ENCODE data around the gene CLMP. TPM values are rescaled to one million over a fixed set of nuclear protein-coding genes. Genes with fewer than 3 reads are reported as not detected.

Gene CLMP
- polyA plus RNA-seq, 3 donors, result 29.1 to 34.4 (median 29.7) TPM

GRCh38 chr11:123180574-123180973 lies 14.5 kb downstream of the CLMP start:
- DNase-seq (ENCODE audit: extremely low read depth in 1 of 11, low read depth in 9 of 11, low spot score in 4 of 11), result no peak

- no peak for DNase-seq (ENCODE audit: extremely low read depth in 1 of 11, low read depth in 9 of 11, low spot score in 4 of 11)
These were observed 14.9 kb downstream of the CLMP start for GRCh38 chr11:123180166-123180565.

GRCh38 chr11:123179586-123179985 lies 15.5 kb downstream of the CLMP start:
- DNase-seq (ENCODE audit: extremely low read depth in 1 of 11, low read depth in 9 of 11, low spot score in 4 of 11), result no peak

- no peak for DNase-seq (ENCODE audit: extremely low read depth in 1 of 11, low read depth in 9 of 11, low spot score in 4 of 11)
These were observed 16.9 kb downstream of the CLMP start for GRCh38 chr11:123178186-123178585.

GRCh38 chr11:123176785-123177184 lies 18.3 kb downstream of the CLMP start:
- DNase-seq (ENCODE audit: extremely low read depth in 1 of 11, low read depth in 9 of 11, low spot score in 4 of 11), result no peak

- DNase-seq (ENCODE audit: extremely low read depth in 1 of 11, low read depth in 9 of 11, low spot score in 4 of 11), result peak in 2 of 11 donors; percentile 40 to 75
These were observed 20.6 kb downstream of the CLMP start for GRCh38 chr11:123174196-123175183.

GRCh38 chr11:123173856-123174186 lies 21.2 kb downstream of the CLMP start:
- no peak for DNase-seq (ENCODE audit: extremely low read depth in 1 of 11, low read depth in 9 of 11, low spot score in 4 of 11)

- DNase-seq (ENCODE audit: extremely low read depth in 1 of 11, low read depth in 9 of 11, low spot score in 4 of 11), result no peak
These were observed 21.8 kb downstream of the CLMP start for GRCh38 chr11:123173040-123173855.

GRCh38 chr11:123170929-123171328 lies 24.1 kb downstream of the CLMP start:
- no peak for DNase-seq (ENCODE audit: extremely low read depth in 1 of 11, low read depth in 9 of 11, low spot score in 4 of 11)

- DNase-seq (ENCODE audit: extremely low read depth in 1 of 11, low read depth in 9 of 11, low spot score in 4 of 11), result no peak
These were observed 25.2 kb downstream of the CLMP start for GRCh38 chr11:123169821-123170220.

GRCh38 chr11:123168955-123169484 lies 26.0 kb downstream of the CLMP start:
- no peak for DNase-seq (ENCODE audit: extremely low read depth in 1 of 11, low read depth in 9 of 11, low spot score in 4 of 11)

GRCh38 chr11:123168241-123168640 lies 26.8 kb downstream of the CLMP start:
- DNase-seq (ENCODE audit: extremely low read depth in 1 of 11, low read depth in 9 of 11, low spot score in 4 of 11), result no peak

GRCh38 chr11:123166071-123166559 lies 28.9 kb downstream of the CLMP start:
- DNase-seq (ENCODE audit: extremely low read depth in 1 of 11, low read depth in 9 of 11, low spot score in 4 of 11), result peak in 5 of 11 donors; percentile 27 to 65 (median 54)

- no peak for DNase-seq (ENCODE audit: extremely low read depth in 1 of 11, low read depth in 9 of 11, low spot score in 4 of 11)
These were observed 30.2 kb downstream of the CLMP start for GRCh38 chr11:123164732-123165450.

- DNase-seq (ENCODE audit: extremely low read depth in 1 of 11, low read depth in 9 of 11, low spot score in 4 of 11), result no peak
These were observed 31.4 kb downstream of the CLMP start for GRCh38 chr11:123163621-123164020.

- DNase-seq (ENCODE audit: extremely low read depth in 1 of 11, low read depth in 9 of 11, low spot score in 4 of 11), result no peak
These were observed 33.5 kb downstream of the CLMP start for GRCh38 chr11:123161376-123162030.

- DNase-seq (ENCODE audit: extremely low read depth in 1 of 11, low read depth in 9 of 11, low spot score in 4 of 11), result no peak
These were observed 35.7 kb downstream of the CLMP start for GRCh38 chr11:123159183-123159857.
